Measurements from ENCODE around the gene ASGR2.
A peak's percentile ranks its signal among the peaks of the same experiment; 100 is the strongest.
"Not testable (repeated sequence)": the region's sequence is repeated elsewhere in the genome, so short reads cannot be mapped to it uniquely, and the experiment has no call there.

ASGR2 gene

GRCh38 chr17:7097940-7098339 lies 16.7 kb downstream of the ASGR2 start:
- DNase-seq, result no peak

- DNase-seq, result no peak
These were observed 19.0 kb downstream of the ASGR2 start for GRCh38 chr17:7095625-7096024.

GRCh38 chr17:7094652-7095019 lies 20.0 kb downstream of the ASGR2 start:
- DNase-seq, result no peak

- peak; percentile 21 to 28 for DNase-seq
These were observed 23.2 kb downstream of the ASGR2 start for GRCh38 chr17:7091311-7092005.

GRCh38 chr17:7089570-7089969 lies 25.1 kb downstream of the ASGR2 start:
- DNase-seq, result not testable (repeated sequence)

GRCh38 chr17:7088442-7088841 lies 26.2 kb downstream of the ASGR2 start:
- not testable (repeated sequence) for DNase-seq

- DNase-seq, result no peak
These were observed 30.5 kb downstream of the ASGR2 start for GRCh38 chr17:7084088-7084487.

GRCh38 chr17:7083592-7083991 lies 31.0 kb downstream of the ASGR2 start:
- no peak for DNase-seq

GRCh38 chr17:7081341-7082062 lies 33.1 kb downstream of the ASGR2 start:
- DNase-seq, result peak in 1 of 2 experiments; percentile 12

GRCh38 chr17:7080456-7081041 lies 34.1 kb downstream of the ASGR2 start:
- no peak for DNase-seq

GRCh38 chr17:7079581-7080455 lies 34.8 kb downstream of the ASGR2 start, which contains the start of gene CLEC10A:
Gene CLEC10A, minus strand, starts transcription at chr17:7080251. Its CDS starts 1,439 bp downstream, at chr17:7078812.
- DNase-seq, result no peak

GRCh38 chr17:7078711-7079110 lies 35.9 kb downstream of the ASGR2 start:
- no peak for DNase-seq

GRCh38 chr17:7077911-7078546 lies 36.6 kb downstream of the ASGR2 start:
- DNase-seq, result no peak

GRCh38 chr17:7074931-7075330 lies 39.7 kb downstream of the ASGR2 start:
- no peak for DNase-seq

GRCh38 chr17:7072406-7072805 lies 42.2 kb downstream of the ASGR2 start:
- DNase-seq, result no peak

- no peak for DNase-seq
These were observed 43.9 kb downstream of the ASGR2 start for GRCh38 chr17:7070712-7071111.

- DNase-seq, result no peak
These were observed 46.4 kb downstream of the ASGR2 start for GRCh38 chr17:7068268-7068667.

GRCh38 chr17:7067198-7067597 lies 47.4 kb downstream of the ASGR2 start:
- no peak for DNase-seq

- no peak for DNase-seq
These were observed 50.4 kb downstream of the ASGR2 start for GRCh38 chr17:7064261-7064660.

GRCh38 chr17:7063518-7064094 lies 51.0 kb downstream of the ASGR2 start:
- no peak for DNase-seq

- DNase-seq, result peak; percentile 53 to 64
These were observed 54.3 kb downstream of the ASGR2 start for GRCh38 chr17:7060165-7060891.
